T1000 (cell line): Measurements from ENCODE around the gene KRTAP10-1.
"Not testable (repeated sequence)": the region's sequence is repeated elsewhere in the genome, so short reads cannot be mapped to it uniquely, and the experiment has no call there.

ENCODE experiments used
- DNase-seq: peaks from one replicate; lab custom pipeline; 2025; ENCODE audit warnings: mixed read lengths; lab: John Stamatoyannopoulos, UW

KRTAP10-1 gene

GRCh38 chr21:44515359-44516165 lies 24.4 kb downstream of the KRTAP10-1 start:
- DNase-seq, result no peak

DNA sequence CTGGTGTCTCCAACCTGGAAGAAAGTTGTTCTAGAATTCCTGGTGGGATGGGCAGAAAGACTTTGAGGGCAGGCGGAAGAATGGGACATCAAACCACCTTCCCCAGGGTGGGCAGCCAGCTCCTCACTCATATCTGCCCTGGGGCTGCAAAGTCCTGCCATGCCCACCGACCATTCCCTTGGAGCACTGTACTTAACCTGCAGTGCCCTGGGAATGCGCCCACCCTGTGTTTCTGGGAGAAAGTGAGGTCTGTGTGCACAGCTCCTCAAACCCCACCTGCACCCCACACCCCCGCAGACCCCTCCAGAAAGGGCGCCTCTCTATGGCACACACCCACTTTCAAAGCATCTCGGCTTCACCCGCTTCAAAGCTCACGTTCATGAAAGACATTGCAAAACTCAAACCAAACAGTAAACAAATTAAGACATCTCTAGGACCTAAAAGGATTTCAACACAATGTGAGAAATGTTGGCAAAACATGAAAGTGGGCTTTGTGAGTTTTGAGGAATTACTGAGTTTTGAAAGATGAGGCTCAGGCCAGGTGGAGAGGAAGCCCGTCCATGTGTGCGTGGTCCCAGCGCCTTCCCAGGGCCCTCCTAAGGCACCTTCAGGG lies 25.1 kb downstream of the KRTAP10-1 start:
- no peak for DNase-seq

- no peak for DNase-seq
Observed at GRCh38 chr21:44514218-44514520, 25.8 kb downstream of the KRTAP10-1 start.

GRCh38 chr21:44513389-44514217 lies 26.4 kb downstream of the KRTAP10-1 start:
- DNase-seq, result no peak

DNA sequence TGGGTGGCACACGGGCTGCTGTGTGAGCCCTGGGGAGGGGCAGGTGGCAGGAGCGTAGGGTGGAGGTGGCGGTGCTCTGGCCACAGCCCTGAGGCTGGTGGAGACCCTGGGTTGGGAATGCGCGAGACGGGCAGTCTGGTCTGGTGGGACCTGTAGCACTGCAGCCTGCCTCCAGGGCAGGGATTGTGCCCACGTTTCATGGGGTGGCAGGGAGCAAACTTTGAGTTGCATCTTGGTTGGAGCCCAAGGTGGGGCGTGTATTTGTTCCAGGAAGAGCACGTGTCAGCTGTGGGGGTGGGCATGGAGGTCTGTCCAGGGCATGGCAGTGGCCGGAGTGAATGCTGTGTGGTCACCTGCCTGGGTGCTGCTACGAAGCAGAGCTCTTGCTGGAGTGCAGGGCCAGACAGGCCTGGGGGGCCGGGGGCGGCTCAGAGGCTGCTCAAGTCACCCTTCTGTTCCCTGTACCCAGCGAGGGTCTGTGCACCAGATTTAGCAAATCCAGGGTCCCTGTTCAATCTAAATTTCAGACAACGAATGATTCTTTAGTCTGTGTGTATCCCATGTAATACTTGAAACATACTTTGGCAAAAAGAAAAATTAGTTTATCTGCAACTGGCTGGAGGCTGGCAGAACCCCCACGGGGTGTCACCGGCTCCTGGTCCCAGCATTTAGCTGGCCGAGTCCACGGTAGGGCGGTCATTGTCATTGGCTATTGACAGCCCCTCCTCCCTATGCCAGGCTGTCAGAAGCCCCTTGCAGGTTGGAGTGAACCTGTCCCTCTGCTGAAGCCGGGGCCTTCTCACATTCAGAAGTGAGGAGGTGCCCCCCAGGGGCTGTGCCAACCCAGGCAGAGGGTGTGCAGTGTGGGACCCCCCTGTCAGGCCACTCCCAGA lies 27.3 kb downstream of the KRTAP10-1 start:
- DNase-seq, result no peak

GRCh38 chr21:44511938-44512275 lies 28.1 kb downstream of the KRTAP10-1 start:
- no peak for DNase-seq

GRCh38 chr21:44511219-44511937 lies 28.6 kb downstream of the KRTAP10-1 start:
- DNase-seq, result no peak

- no peak for DNase-seq
Observed at GRCh38 chr21:44510508-44511218, 29.3 kb downstream of the KRTAP10-1 start.

- no peak for DNase-seq
Observed at GRCh38 chr21:44510109-44510507, 29.9 kb downstream of the KRTAP10-1 start.

DNA sequence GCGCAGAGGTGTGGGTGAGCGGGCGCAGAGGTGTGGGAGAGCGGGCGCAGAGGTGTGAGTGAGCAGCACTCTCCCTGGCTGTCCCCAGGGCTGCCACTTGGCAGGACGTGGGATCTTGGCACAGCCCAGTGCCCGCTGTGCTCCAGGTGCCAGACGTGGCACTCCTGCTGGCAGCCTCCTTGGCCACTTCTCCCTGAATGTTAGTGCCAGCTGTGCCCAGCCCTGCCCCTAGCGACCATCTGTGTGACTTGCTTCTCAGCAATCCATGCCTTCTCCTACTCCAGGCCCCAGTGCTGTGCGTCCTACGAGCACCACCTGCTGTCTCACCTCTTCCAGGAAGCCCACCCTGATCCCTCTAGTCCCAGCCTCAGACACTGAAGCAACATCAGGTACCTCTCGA lies 30.5 kb downstream of the KRTAP10-1 start:
- DNase-seq, result no peak

DNA sequence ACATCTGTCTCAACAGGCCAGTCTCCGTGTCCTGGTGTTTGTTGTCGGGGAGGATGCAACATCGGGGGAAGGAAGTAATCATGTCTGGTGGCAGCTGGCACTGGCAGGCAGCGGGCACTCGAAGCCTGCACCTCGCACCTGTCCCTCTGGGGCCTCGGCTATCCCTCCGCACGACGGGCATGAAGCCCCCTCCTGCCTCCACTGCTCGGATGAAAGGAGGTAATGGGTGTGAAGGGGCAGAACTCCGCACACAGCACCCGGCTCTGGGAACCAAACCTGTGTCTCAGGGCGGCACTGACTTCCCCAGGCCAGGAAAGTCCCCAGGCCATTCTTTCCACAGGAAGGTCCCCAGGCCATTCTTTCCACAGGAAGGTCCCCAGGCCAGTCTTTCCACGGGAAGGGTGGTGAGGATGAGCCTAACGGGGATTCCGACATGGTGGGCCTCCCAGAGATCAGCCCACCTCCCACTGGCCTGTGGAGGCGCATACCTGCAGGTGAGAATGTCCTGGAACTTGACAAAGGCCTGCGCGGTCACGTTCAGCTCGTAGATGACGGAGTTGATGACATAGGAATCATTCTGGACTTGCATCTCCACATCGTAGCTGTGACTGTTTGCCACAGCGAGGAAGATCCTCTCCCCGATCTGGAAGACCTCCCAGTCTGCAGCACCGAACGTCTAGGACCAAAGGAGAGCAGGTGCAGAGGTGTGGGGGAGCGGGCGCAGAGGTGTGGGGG lies 31.1 kb downstream of the KRTAP10-1 start:
- DNase-seq, result no peak

- DNase-seq, result no peak
Observed at GRCh38 chr21:44508426-44508710, 31.6 kb downstream of the KRTAP10-1 start.

- no peak for DNase-seq
Observed at GRCh38 chr21:44507673-44508425, 32.1 kb downstream of the KRTAP10-1 start.

- no peak for DNase-seq
Observed at GRCh38 chr21:44506279-44507255, 33.4 kb downstream of the KRTAP10-1 start.

DNA sequence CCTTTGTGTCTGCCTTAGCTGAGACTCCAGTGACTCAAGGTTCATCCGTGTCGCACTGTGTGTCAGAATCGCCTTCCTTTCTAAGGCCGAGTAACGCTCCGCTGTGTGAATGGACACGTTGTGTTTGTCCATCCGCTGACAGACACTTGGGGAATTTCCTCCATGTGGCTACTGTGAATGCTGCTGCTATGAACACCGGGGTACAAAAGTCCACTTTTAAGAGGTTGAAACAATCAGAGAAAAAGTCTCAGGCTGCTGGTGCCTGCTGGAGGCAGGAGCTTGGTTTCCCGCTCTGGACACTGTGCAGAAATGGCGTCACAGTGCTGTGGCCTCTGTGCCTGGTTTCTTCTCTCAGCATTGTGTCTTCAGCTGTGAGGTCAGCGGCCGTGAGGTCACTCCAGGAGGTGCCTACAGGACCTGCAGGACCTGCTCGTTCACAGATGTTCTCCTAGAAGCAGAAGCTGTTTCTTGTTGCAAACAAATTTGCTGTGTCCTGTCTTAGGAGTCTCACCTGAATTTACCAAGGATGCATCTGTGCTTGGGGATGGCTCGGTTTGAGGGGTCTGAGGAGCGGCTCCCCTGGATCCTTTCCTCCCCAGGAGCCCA lies 34.2 kb downstream of the KRTAP10-1 start:
- DNase-seq, result no peak

DNA sequence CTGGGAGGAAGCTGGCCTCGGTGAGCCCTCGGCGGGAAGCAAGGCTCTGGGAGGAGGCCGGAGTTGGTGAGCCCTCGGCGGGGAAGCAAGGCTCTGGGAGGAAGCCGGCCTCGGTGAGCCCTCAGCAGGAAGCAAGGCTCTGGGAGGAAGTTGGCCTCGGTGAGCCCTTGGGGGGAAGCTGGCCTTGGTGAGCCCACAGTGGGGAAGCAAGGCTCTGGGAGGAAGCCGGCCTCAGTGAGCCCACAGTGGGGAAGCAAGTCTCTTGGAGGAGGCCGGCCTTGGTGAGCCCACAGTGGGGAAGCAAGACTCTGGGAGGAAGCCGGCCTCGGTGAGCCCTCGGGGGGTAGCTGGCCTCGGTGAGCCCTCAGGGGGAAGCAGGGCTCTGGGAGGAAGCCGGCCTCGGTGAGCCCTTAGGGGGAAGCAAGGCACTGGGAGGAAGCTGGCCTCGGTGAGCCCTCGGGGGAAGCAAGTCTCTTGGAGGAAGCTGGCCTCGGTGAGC lies 36.0 kb downstream of the KRTAP10-1 start:
- no peak for DNase-seq

DNA sequence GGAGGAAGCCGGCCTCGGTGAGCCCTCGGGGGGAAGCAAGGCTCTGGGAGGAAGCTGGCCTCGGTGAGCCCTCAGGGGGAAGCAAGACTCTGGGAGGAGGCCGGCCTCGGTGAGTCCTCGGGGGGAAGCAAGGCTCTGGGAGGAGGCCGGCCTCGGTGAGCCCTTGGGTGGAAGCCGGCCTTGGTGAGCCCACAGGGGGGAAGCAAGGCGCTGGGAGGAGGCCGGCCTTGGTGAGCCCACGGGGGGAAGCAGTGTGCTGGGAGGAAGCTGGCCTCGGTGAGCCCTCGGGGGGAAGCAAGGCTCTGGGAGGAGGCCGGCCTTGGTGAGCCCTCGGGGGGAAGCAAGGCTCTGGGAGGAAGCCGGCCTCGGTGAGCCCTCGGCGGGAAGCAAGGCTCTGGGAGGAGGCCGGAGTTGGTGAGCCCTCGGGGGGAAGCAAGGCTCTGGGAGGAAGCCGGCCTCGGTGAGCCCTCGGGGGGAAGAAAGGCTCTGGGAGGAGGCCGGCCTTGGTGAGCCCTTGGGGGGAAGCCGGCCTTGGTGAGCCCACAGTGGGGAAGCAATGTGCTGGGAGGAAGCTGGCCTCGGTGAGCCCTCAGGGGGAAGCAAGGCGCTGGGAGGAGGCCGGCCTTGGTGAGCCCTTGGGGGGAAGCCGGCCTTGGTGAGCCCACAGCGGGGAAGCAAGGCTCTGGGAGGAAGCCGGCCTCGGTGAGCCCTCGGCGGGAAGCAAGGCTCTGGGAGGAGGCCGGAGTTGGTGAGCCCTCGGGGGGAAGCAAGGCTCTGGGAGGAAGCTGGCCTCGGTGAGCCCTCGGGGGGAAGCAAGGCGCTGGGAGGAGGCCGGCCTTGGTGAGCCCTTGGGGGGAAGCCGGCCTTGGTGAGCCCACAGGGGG lies 36.7 kb downstream of the KRTAP10-1 start:
- not testable (repeated sequence) for DNase-seq
